PC-3 (cell line): ENCODE data around the gene COL4A3. TPM values are rescaled to one million over a fixed set of nuclear protein-coding genes. Genes with fewer than 3 reads are reported as not detected.

ENCODE experiments used
- ATAC-seq: fragments of 200-7000 bp; cut with Tn5 transposase; 2 replicates; pipeline ENCODE4 v1.9.1; 2020; ENCODE audit warnings: mild to moderate bottlenecking, moderate library complexity
- BruUV-seq: library from RNA; stranded (reverse); fragments of 400-500 nt; replicated peaks from 2 replicates; lab custom pipeline; 2021; lab: Mats Ljungman, UMichigan
- CTCF ChIA-PET: fragments of 300-600 bp; sonication (Branson Sonifier 250); formaldehyde crosslinking; loops from one replicate; lab custom pipeline; 2022; ENCODE audit warnings: antibody characterized with exemption; lab: Charles Lee
- POLR2A ChIA-PET: fragments of 300-600 bp; sonication (Branson Sonifier 250); formaldehyde crosslinking; loops from one replicate; lab custom pipeline; 2022; ENCODE audit warnings: antibody characterized with exemption; ENCODE audit not compliant: unreplicated experiment; lab: Charles Lee
- DNase-seq: peaks from one replicate; pipeline ENCODE4 v3.0.0-alpha.2; 2015
- H2AFZ ChIP-seq: fragments of 300-600 bp; sonication (generic); 2 replicates; pipeline ENCODE4 v1.6.0; 2016; ENCODE audit warnings: antibody characterized with exemption, low read length
- H3F3A ChIP-seq: fragments of 300-600 bp; sonication (generic); one replicate; pipeline ENCODE4 v1.6.0; 2017; ENCODE audit warnings: antibody characterized with exemption, low read length, control low read depth, mild to moderate bottlenecking; ENCODE audit not compliant: unreplicated experiment
- H3K27ac ChIP-seq: fragments of 300-600 bp; sonication (generic); 2 replicates; pipeline ENCODE4 v1.5.1; 2016; ENCODE audit warnings: mild to moderate bottlenecking, low read length
- H3K27me3 ChIP-seq: fragments of 300-600 bp; sonication (generic); 2 replicates; pipeline ENCODE4 v1.6.1; 2016; ENCODE audit warnings: low read length, mixed read lengths
- H3K36me3 ChIP-seq: fragments of 300-600 bp; sonication (generic); 2 replicates; pipeline ENCODE4 v1.6.1; 2016; ENCODE audit warnings: low read depth, mixed run types, low read length, mixed read lengths
- H3K4me1 ChIP-seq: fragments of 300-600 bp; sonication (generic); 2 replicates; pipeline ENCODE4 v1.5.1; 2016; ENCODE audit warnings: low read length; ENCODE audit not compliant: insufficient read depth
- H3K4me2 ChIP-seq: fragments of 300-600 bp; sonication (generic); 2 replicates; pipeline ENCODE4 v1.6.0; 2016; ENCODE audit warnings: low read length
- H3K4me3 ChIP-seq: fragments of 300-600 bp; sonication (generic); 2 replicates; pipeline ENCODE4 v1.5.1; 2016; ENCODE audit warnings: mild to moderate bottlenecking, low read length, mixed read lengths
- H3K79me2 ChIP-seq: fragments of 300-600 bp; sonication (generic); 2 replicates; pipeline ENCODE4 v1.6.1; 2017; ENCODE audit warnings: low read length, mixed read lengths
- H3K9ac ChIP-seq: fragments of 300-600 bp; sonication (generic); 2 replicates; pipeline ENCODE4 v1.6.0; 2016; ENCODE audit warnings: mild to moderate bottlenecking, low read length
- H3K9me2 ChIP-seq: fragments of 300-600 bp; sonication (generic); replicated peaks from 2 replicates; pipeline ENCODE4 v1.6.1; 2016; ENCODE audit warnings: mixed run types, low read length, mixed read lengths
- H3K9me3 ChIP-seq: fragments of 300-600 bp; sonication (generic); 2 replicates; pipeline ENCODE4 v1.6.1; 2016; ENCODE audit warnings: low read length, mixed read lengths
- H4K20me1 ChIP-seq: fragments of 300-600 bp; sonication (generic); 2 replicates; pipeline ENCODE4 v1.6.1; 2016; ENCODE audit warnings: low read length, mixed read lengths
- EZH2 ChIP-seq: fragments of 300-600 bp; sonication (generic); IDR thresholded peaks from one replicate; pipeline ENCODE4 v1.6.1; 2017; ENCODE audit warnings: antibody characterized with exemption, mild to moderate bottlenecking, low read length; ENCODE audit not compliant: unreplicated experiment
- EZH2phosphoT487 ChIP-seq: fragments of 300-600 bp; sonication (generic); IDR thresholded peaks from 2 replicates; pipeline ENCODE4 v1.6.1; 2018; ENCODE audit warnings: mild to moderate bottlenecking, antibody characterized with exemption, low read length, borderline replicate concordance
- intact Hi-C: fragments of 100-400 bp; cut with micrococcal nuclease; formaldehyde crosslinking; loops from 2 replicates; pipeline ENCODE4 v1.9.0; 2023
- total RNA-seq: library from RNA; depleted of rRNA; stranded (reverse); fragments of >200 nt; gene quantifications from 2 replicates; pipeline ENCODE4 v1.2.3, GENCODE V29; 2014
- TF ChIP-seq, protein P1 (sequence below): fragments of 300-600 bp; sonication (generic); conservative IDR thresholded peaks from 2 replicates; pipeline ENCODE4 v1.5.1; 2017; ENCODE audit warnings: antibody characterized with exemption, low read depth, mild to moderate bottlenecking, low read length

The COL4A3 gene
- total RNA-seq, 1 experiment from 2014 or later = 0.73 TPM

GRCh38 chr2:227337442-227337841, 173.0 kb downstream of the COL4A3 start:
- no peaks in the 10 kb centered on the region for H3K79me2 ChIP-seq
- H2AFZ ChIP-seq = no peak overlapping the region
- BruUV-seq = no TSS peak
- H3K4me2 ChIP-seq = no peak overlapping the region
- ChIA-PET CTCF (no interaction called here), POLR2A (no interaction called here)
- TF ChIP-seq, protein P1, sequence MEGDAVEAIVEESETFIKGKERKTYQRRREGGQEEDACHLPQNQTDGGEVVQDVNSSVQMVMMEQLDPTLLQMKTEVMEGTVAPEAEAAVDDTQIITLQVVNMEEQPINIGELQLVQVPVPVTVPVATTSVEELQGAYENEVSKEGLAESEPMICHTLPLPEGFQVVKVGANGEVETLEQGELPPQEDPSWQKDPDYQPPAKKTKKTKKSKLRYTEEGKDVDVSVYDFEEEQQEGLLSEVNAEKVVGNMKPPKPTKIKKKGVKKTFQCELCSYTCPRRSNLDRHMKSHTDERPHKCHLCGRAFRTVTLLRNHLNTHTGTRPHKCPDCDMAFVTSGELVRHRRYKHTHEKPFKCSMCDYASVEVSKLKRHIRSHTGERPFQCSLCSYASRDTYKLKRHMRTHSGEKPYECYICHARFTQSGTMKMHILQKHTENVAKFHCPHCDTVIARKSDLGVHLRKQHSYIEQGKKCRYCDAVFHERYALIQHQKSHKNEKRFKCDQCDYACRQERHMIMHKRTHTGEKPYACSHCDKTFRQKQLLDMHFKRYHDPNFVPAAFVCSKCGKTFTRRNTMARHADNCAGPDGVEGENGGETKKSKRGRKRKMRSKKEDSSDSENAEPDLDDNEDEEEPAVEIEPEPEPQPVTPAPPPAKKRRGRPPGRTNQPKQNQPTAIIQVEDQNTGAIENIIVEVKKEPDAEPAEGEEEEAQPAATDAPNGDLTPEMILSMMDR = no peak
- TF ChIP-seq EZH2 (no peak), EZH2phosphoT487 (no peak)
- H3K4me1 ChIP-seq = no peaks in the 10 kb centered on the region
- H3K9me2 ChIP-seq = no peaks in the 10 kb centered on the region
- peaks cover 23% of the 10 kb centered on the region for H3K36me3 ChIP-seq
- H3F3A ChIP-seq = no peaks in the 10 kb centered on the region
- intact Hi-C loops = no loop called here
- H3K9me3 ChIP-seq = no peaks in the 10 kb centered on the region
- no peak overlapping the region for H3K9ac ChIP-seq
- H3K4me3 ChIP-seq = no peak overlapping the region
- ATAC-seq = no peak
- DNase-seq = no peak
- H3K27me3 ChIP-seq = no peaks in the 10 kb centered on the region
- no peak overlapping the region for H3K27ac ChIP-seq
- H4K20me1 ChIP-seq = no peaks in the 10 kb centered on the region

DNA sequence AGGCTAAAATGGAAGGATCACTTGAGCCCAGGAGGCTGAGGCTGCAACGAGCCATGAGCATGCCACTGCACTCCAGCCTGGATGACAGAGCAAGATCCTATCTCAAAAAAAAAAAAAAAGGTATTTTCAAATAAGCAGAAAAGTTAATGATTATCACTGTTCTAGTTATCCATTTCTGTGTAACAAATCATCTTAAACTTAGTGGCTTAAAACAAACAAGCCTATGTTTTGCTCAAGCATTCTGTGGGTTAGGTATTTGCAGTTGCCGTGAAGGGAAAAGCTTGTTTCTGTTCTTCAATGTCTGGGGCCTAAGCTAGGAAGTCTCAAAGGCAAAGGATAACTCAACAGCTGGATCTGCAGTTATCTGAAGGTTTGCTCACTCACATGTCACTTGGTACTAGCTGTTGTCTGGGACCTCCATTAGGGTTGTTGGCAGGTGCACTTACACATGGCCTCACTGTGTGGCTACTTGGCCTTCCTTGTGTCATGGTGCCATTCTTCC, 174.7 kb downstream of the COL4A3 start:
- DNase-seq = no peak

DNA sequence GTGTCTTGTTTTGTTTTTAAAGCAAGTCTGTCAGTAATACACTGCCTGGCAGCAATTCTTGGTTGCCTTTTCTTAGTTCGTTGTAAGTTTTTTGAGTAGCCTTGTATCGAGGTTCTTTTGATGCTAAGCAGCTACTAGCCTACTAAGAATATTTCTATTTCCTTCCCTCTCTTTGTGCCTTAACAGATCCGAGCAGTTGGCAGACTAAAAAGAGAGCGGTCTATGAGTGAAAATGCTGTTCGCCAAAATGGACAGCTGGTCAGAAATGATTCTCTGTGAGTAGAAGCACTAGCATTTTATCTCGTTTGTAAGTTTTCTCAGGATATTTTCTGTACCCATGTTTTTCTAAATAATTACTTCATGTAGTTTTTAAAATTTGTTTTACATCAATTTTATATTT, 175.7 kb downstream of the COL4A3 start:
- Histone ChIP-seq H2AFZ (no peak overlapping the region), H3K27ac (no peak overlapping the region), H3K9me3 (no peaks in the 10 kb centered on the region), H3K79me2 (no peaks in the 10 kb centered on the region), H3K36me3 (peaks cover 9% of the 10 kb centered on the region; the same call in 1 of the 2 replicates), H3K4me3 (no peak overlapping the region), H3K27me3 (no peaks in the 10 kb centered on the region), H3K4me2 (no peak overlapping the region), H4K20me1 (no peaks in the 10 kb centered on the region), H3K9me2 (no peaks in the 10 kb centered on the region), H3F3A (no peaks in the 10 kb centered on the region), H3K9ac (no peak overlapping the region), H3K4me1 (no peaks in the 10 kb centered on the region)
- TF ChIP-seq, protein P1 = no peak
- TF ChIP-seq EZH2 (no peak), EZH2phosphoT487 (no peak)
- DNase-seq (no peak), ATAC-seq (no peak)
- ChIA-PET POLR2A (no interaction called here), CTCF (no interaction called here)
- intact Hi-C loops = no loop called here
- no TSS peak for BruUV-seq

More for the DNA sequence above, 174.7 kb downstream of the COL4A3 start:
- Histone ChIP-seq H3K36me3 (peaks cover 11% of the 10 kb centered on the region; the same call in 1 of the 2 replicates), H4K20me1 (no peaks in the 10 kb centered on the region), H3K4me1 (no peaks in the 10 kb centered on the region), H3K27me3 (no peaks in the 10 kb centered on the region), H3K27ac (no peak overlapping the region), H3K9me3 (no peaks in the 10 kb centered on the region), H3K4me2 (no peak overlapping the region), H3K79me2 (no peaks in the 10 kb centered on the region), H3K9ac (no peak overlapping the region), H3K4me3 (no peak overlapping the region), H2AFZ (no peak overlapping the region), H3K9me2 (no peaks in the 10 kb centered on the region), H3F3A (no peaks in the 10 kb centered on the region)
- intact Hi-C loops = no loop called here
- TF ChIP-seq EZH2phosphoT487 = no peak
- TF ChIP-seq EZH2 = no peak
- TF ChIP-seq, protein P1 = no peak
- ATAC-seq = no peak
- ChIA-PET CTCF (interaction anchor here (0.6 kb wide), 1 partner anchor 9 kb away, joined by 4 read pairs; no protein-coding TSS in a partner anchor), POLR2A (interaction anchor here (0.6 kb wide), 1 partner anchor 9 kb away, joined by 3 read pairs; no protein-coding TSS in a partner anchor)
- no TSS peak for BruUV-seq
